HepG2 (cell line): ENCODE data around the gene PATL2. TPM values are rescaled to one million over a fixed set of nuclear protein-coding genes. Genes with fewer than 3 reads are reported as not detected.

Source experiments
- AGO1 ChIP-seq: fragments of 200-400 bp; formaldehyde crosslinking; IDR thresholded peaks from 2 replicates; pipeline ENCODE4 v1.6.1; 2017; ENCODE audit warnings: mild to moderate bottlenecking, low read depth, low read length, moderate library complexity; ENCODE audit not compliant: poor library complexity, severe bottlenecking
- CEBPB ChIP-seq: IDR thresholded peaks from 2 replicates; pipeline ENCODE4 v1.6.1; 2011; ENCODE audit warnings: low read depth, low read length, improper control_type of control experiment, borderline replicate concordance
- HMGA1 ChIP-seq: sonication (generic); formaldehyde crosslinking; conservative IDR thresholded peaks from 2 replicates; pipeline ENCODE4 v1.4.0; 2020; ENCODE audit warnings: missing genetic modification reagents
- MEIS1 ChIP-seq: sonication (generic); formaldehyde crosslinking; IDR thresholded peaks from 2 replicates; pipeline ENCODE4 v1.9.0; 2021; ENCODE audit warnings: mild to moderate bottlenecking, missing genetic modification reagents, moderate library complexity, borderline replicate concordance
- ZNF263 ChIP-seq: sonication (generic); formaldehyde crosslinking; IDR thresholded peaks from 2 replicates; pipeline ENCODE4 v1.4.0; 2020; ENCODE audit warnings: missing genetic modification reagents
- ZNF264 ChIP-seq: sonication (generic); formaldehyde crosslinking; IDR thresholded peaks from 2 replicates; pipeline ENCODE4 v1.4.0; 2020; ENCODE audit warnings: missing genetic modification reagents
- ZNF644 ChIP-seq: IDR thresholded peaks from 2 replicates; pipeline ENCODE4 v1.6.1; 2016; ENCODE audit warnings: low read depth
- ZNF672 ChIP-seq: sonication (generic); formaldehyde crosslinking; IDR thresholded peaks from 2 replicates; pipeline ENCODE4 v1.8.1; 2022; ENCODE audit warnings: missing genetic modification reagents
- ZNF790 ChIP-seq: sonication (generic); formaldehyde crosslinking; IDR thresholded peaks from 2 replicates; pipeline ENCODE4 v1.8.0; 2022; ENCODE audit warnings: missing genetic modification reagents, mild to moderate bottlenecking, borderline replicate concordance
- polyA plus RNA-seq, 8 experiments: library from polyadenylated mRNA; depleted of rRNA in 3 of 8; stranded (reverse) in 7 of 8; unstranded in 1 of 8; fragments of >200 nt; fragmentation: Illumina TruSeq in 4 of 8; extraction: Trizol in 4 of 8; gene quantifications; 2 replicates each; pipeline versions ENCODE4 v1.2.1 to v1.2.3, GENCODE V29; 2011 to 2016; ENCODE audit warnings: low read depth in 4 of 8, missing spikeins in 1 of 8, mixed read lengths in 1 of 8; ENCODE audit not compliant: insufficient read depth in 1 of 8
- total RNA-seq, 5 experiments: library from RNA; depleted of rRNA; stranded (reverse); fragments of >200 nt; fragmentation: Illumina TruSeq; extraction: Trizol; gene quantifications; 2 replicates each; pipeline ENCODE4 v1.2.3, GENCODE V29; 2016; ENCODE audit warnings: low read depth in 1 of 5
- TF ChIP-seq, protein P1 (sequence below): sonication (generic); formaldehyde crosslinking; conservative IDR thresholded peaks from 2 replicates; pipeline ENCODE4 v1.5.0; 2020; ENCODE audit warnings: missing genetic modification reagents
- TF ChIP-seq, protein P2 (sequence below), 2 experiments: IDR thresholded peaks; 2 replicates each; pipeline ENCODE4 v1.6.1; 2011 to 2012; ENCODE audit warnings: low read length in 2 of 2, borderline replicate concordance in 1 of 2, low read depth in 1 of 2, mild to moderate bottlenecking in 1 of 2, moderate library complexity in 1 of 2
- TF ChIP-seq, protein P3 (sequence below): sonication (generic); formaldehyde crosslinking; IDR thresholded peaks from 2 replicates; pipeline ENCODE4 v1.5.0; 2020; ENCODE audit warnings: mild to moderate bottlenecking, missing genetic modification reagents, borderline replicate concordance
- TF ChIP-seq, protein P4 (sequence below): sonication (generic); formaldehyde crosslinking; IDR thresholded peaks from 2 replicates; pipeline ENCODE4 v1.4.0; 2020; ENCODE audit warnings: mild to moderate bottlenecking, missing genetic modification reagents
- TF ChIP-seq, protein P5 (sequence below): sonication (generic); formaldehyde crosslinking; IDR thresholded peaks from 2 replicates; pipeline ENCODE4 v1.4.0; 2020; ENCODE audit warnings: missing genetic modification reagents, borderline replicate concordance

PATL2 gene
- total and polyA plus RNA-seq, 2 of the 13 experiments (the other 11 are each of a cell fraction or from before 2014, with no cell fraction given) = 0.15 to 0.53 TPM

DNA sequence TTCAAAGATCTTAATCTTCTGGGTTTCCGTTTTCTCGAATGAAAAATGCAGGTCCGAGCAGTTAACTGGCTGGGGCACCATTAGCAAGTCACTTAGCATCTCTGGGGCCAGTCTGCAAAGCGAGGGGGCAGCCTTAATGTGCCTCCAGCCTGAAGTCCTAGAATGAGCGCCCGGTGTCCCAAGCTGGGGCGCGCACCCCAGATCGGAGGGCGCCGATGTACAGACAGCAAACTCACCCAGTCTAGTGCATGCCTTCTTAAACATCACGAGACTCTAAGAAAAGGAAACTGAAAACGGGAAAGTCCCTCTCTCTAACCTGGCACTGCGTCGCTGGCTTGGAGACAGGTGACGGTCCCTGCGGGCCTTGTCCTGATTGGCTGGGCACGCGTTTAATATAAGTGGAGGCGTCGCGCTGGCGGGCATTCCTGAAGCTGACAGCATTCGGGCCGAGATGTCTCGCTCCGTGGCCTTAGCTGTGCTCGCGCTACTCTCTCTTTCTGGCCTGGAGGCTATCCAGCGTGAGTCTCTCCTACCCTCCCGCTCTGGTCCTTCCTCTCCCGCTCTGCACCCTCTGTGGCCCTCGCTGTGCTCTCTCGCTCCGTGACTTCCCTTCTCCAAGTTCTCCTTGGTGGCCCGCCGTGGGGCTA, at the start of gene PATL2, which contains the start of gene B2M (continued):
- TF ChIP-seq, protein P1, sequence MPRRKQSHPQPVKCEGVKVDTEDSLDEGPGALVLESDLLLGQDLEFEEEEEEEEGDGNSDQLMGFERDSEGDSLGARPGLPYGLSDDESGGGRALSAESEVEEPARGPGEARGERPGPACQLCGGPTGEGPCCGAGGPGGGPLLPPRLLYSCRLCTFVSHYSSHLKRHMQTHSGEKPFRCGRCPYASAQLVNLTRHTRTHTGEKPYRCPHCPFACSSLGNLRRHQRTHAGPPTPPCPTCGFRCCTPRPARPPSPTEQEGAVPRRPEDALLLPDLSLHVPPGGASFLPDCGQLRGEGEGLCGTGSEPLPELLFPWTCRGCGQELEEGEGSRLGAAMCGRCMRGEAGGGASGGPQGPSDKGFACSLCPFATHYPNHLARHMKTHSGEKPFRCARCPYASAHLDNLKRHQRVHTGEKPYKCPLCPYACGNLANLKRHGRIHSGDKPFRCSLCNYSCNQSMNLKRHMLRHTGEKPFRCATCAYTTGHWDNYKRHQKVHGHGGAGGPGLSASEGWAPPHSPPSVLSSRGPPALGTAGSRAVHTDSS (CRISPR knock-in tag) = no peak
- TF ChIP-seq ZNF264 (CRISPR knock-in tag) = 0 out of 2 replicates have a peak, but pooled peaks have one; percentile 38
- no peak for TF ChIP-seq CEBPB
- TF ChIP-seq ZNF790 (CRISPR knock-in tag) = no peak; the same call in 1 of the 2 replicates
- TF ChIP-seq, protein P2, sequence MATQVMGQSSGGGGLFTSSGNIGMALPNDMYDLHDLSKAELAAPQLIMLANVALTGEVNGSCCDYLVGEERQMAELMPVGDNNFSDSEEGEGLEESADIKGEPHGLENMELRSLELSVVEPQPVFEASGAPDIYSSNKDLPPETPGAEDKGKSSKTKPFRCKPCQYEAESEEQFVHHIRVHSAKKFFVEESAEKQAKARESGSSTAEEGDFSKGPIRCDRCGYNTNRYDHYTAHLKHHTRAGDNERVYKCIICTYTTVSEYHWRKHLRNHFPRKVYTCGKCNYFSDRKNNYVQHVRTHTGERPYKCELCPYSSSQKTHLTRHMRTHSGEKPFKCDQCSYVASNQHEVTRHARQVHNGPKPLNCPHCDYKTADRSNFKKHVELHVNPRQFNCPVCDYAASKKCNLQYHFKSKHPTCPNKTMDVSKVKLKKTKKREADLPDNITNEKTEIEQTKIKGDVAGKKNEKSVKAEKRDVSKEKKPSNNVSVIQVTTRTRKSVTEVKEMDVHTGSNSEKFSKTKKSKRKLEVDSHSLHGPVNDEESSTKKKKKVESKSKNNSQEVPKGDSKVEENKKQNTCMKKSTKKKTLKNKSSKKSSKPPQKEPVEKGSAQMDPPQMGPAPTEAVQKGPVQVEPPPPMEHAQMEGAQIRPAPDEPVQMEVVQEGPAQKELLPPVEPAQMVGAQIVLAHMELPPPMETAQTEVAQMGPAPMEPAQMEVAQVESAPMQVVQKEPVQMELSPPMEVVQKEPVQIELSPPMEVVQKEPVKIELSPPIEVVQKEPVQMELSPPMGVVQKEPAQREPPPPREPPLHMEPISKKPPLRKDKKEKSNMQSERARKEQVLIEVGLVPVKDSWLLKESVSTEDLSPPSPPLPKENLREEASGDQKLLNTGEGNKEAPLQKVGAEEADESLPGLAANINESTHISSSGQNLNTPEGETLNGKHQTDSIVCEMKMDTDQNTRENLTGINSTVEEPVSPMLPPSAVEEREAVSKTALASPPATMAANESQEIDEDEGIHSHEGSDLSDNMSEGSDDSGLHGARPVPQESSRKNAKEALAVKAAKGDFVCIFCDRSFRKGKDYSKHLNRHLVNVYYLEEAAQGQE (IDR thresholded peaks at IDR 0.05; ENCODE audit: borderline replicate concordance in 1 of 2, low read depth in 1 of 2, low read length in 2 of 2) = peak in 1 of 2 experiments; percentile 68; a peak in 1 of 4 replicates
- TF ChIP-seq, protein P3, sequence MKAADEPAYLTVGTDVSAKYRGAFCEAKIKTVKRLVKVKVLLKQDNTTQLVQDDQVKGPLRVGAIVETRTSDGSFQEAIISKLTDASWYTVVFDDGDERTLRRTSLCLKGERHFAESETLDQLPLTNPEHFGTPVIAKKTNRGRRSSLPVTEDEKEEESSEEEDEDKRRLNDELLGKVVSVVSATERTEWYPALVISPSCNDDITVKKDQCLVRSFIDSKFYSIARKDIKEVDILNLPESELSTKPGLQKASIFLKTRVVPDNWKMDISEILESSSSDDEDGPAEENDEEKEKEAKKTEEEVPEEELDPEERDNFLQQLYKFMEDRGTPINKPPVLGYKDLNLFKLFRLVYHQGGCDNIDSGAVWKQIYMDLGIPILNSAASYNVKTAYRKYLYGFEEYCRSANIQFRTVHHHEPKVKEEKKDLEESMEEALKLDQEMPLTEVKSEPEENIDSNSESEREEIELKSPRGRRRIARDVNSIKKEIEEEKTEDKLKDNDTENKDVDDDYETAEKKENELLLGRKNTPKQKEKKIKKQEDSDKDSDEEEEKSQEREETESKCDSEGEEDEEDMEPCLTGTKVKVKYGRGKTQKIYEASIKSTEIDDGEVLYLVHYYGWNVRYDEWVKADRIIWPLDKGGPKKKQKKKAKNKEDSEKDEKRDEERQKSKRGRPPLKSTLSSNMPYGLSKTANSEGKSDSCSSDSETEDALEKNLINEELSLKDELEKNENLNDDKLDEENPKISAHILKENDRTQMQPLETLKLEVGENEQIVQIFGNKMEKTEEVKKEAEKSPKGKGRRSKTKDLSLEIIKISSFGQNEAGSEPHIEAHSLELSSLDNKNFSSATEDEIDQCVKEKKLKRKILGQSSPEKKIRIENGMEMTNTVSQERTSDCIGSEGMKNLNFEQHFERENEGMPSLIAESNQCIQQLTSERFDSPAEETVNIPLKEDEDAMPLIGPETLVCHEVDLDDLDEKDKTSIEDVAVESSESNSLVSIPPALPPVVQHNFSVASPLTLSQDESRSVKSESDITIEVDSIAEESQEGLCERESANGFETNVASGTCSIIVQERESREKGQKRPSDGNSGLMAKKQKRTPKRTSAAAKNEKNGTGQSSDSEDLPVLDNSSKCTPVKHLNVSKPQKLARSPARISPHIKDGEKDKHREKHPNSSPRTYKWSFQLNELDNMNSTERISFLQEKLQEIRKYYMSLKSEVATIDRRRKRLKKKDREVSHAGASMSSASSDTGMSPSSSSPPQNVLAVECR (CRISPR knock-in tag) = peak; percentile 82
- no peak for TF ChIP-seq ZNF672 (CRISPR knock-in tag)
- 0 out of 2 replicates have a peak, but pooled peaks have one; percentile 68 for TF ChIP-seq MEIS1
- no peak for TF ChIP-seq ZNF263 (CRISPR knock-in tag)
- TF ChIP-seq HMGA1 = no peak
- TF ChIP-seq AGO1 = no peak
- TF ChIP-seq, protein P4, sequence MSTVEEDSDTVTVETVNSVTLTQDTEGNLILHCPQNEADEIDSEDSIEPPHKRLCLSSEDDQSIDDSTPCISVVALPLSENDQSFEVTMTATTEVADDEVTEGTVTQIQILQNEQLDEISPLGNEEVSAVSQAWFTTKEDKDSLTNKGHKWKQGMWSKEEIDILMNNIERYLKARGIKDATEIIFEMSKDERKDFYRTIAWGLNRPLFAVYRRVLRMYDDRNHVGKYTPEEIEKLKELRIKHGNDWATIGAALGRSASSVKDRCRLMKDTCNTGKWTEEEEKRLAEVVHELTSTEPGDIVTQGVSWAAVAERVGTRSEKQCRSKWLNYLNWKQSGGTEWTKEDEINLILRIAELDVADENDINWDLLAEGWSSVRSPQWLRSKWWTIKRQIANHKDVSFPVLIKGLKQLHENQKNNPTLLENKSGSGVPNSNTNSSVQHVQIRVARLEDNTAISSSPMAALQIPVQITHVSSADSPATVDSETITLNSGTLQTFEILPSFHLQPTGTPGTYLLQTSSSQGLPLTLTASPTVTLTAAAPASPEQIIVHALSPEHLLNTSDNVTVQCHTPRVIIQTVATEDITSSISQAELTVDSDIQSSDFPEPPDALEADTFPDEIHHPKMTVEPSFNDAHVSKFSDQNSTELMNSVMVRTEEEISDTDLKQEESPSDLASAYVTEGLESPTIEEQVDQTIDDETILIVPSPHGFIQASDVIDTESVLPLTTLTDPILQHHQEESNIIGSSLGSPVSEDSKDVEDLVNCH = no peak
- TF ChIP-seq, protein P5, sequence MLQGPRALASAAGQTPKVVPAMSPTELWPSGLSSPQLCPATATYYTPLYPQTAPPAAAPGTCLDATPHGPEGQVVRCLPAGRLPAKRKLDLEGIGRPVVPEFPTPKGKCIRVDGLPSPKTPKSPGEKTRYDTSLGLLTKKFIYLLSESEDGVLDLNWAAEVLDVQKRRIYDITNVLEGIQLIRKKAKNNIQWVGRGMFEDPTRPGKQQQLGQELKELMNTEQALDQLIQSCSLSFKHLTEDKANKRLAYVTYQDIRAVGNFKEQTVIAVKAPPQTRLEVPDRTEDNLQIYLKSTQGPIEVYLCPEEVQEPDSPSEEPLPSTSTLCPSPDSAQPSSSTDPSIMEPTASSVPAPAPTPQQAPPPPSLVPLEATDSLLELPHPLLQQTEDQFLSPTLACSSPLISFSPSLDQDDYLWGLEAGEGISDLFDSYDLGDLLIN (CRISPR knock-in tag) = peak; percentile 34; the same call in 1 of the 2 replicates
- TF ChIP-seq ZNF644 (CRISPR knock-in tag) = no peak
